Measurements from ENCODE around the gene FRMD4A. TPM values are rescaled to one million over a fixed set of nuclear protein-coding genes. Genes with fewer than 3 reads are reported as not detected.

FRMD4A gene
- 1 to 10 TPM; 4.4 to 7.1 (median 5.2) TPM for total RNA-seq

DNA sequence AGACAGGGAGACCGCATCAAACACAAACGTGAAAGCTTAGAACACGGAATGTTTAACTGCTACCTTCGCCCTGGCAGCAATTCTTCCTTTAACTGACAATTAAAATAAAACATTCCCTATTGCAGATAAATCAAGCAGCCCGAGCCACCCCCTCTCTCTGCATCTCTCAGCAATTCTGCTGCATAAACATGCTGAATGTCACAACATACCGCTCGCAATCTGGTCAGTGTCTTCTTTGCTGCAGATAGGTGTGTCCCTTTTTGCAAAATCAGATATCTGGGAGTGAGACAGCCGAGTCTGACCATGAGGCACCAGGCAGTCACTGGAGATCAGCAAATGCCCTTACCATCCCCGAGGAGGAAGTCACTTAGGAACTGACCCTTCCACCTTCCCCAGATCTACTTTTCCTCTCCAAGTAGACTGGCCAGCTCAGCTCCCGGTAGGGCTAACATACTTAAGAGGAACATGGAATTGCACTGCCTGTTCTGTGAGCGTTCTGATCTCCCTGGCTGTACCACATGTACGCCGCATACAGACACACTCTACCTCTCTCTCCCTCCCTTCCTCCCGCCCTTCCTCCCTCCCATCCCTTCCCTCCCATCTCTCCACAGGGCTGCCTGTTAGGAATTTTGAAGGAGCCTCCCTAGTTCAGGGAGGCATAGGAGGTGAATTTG is at the start of gene FRMD4A:
Gene FRMD4A, minus strand, starts transcription at position 537 of the 674 bp plus-strand sequence.
- ATAC-seq (no peak), DNase-seq (no peak)
- intact Hi-C loops (cut with DNase I; ENCODE audit: low total_unique reads) (no loop called here), in situ Hi-C loops (cut with MboI; ENCODE audit: low sequenced_read_pairs in 4 of 4) (no loop called here)
- H3K4me1 ChIP-seq, result no peaks in the 10 kb centered on the region
- H3K36me3 ChIP-seq, result no peaks in the 10 kb centered on the region
- H3K27me3 ChIP-seq, result peaks cover 0 to 3% (median 0%) of the 10 kb centered on the region in 3 donors
- no peaks in the 10 kb centered on the region for H3K9me3 ChIP-seq
- H3K27ac ChIP-seq, result no peak within 1 kb of the TSS
- TF ChIP-seq, protein P1, sequence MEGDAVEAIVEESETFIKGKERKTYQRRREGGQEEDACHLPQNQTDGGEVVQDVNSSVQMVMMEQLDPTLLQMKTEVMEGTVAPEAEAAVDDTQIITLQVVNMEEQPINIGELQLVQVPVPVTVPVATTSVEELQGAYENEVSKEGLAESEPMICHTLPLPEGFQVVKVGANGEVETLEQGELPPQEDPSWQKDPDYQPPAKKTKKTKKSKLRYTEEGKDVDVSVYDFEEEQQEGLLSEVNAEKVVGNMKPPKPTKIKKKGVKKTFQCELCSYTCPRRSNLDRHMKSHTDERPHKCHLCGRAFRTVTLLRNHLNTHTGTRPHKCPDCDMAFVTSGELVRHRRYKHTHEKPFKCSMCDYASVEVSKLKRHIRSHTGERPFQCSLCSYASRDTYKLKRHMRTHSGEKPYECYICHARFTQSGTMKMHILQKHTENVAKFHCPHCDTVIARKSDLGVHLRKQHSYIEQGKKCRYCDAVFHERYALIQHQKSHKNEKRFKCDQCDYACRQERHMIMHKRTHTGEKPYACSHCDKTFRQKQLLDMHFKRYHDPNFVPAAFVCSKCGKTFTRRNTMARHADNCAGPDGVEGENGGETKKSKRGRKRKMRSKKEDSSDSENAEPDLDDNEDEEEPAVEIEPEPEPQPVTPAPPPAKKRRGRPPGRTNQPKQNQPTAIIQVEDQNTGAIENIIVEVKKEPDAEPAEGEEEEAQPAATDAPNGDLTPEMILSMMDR (IDR thresholded peaks at IDR 0.05 in 4 of 5, conservative IDR thresholded peaks at IDR 0.05 in 1 of 5), result no peak
- TF ChIP-seq POLR2A (IDR thresholded peaks at IDR 0.05), result no peak
- H3K4me3 ChIP-seq, result no peak within 1 kb of the TSS

DNA sequence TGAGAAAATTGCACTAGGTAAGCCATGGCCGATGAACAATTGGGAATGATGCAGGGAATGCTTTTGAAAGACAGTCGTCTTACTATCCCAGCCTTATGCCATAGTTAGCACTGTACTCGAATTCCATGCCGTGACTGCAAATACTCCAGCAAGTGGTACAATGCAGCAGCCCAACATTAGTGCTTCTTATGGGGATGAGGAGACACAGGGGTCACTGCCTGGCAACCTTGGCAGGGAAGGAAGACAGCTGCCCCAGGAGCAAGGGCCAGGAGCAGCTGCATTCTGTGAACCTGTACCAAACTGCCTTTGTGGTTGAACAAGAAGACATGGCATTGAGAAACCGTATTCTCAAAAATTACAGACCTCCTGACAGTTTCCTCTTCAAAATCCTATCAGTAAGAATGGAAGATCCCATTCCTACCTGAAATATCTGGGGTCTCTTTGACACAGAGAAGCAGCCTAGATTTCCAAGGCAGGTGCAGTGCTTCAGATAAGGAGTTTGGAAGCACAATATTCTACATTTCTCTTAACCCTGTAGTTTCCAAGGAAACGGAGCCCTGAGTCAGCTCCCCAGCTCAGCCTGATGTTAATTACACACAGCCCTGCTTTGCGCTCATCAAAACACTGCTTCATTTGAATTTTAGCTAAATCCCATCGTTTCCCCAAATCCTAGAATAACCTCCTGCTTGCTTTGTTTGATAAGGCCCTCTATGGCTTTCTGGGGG is 49.0 kb upstream of the FRMD4A start:
- no peak overlapping the region for H3K4me3 ChIP-seq
- H3K4me1 ChIP-seq, result no peaks in the 10 kb centered on the region
- TF ChIP-seq POLR2A (IDR thresholded peaks at IDR 0.05), result no peak
- TF ChIP-seq, protein P1 (IDR thresholded peaks at IDR 0.05 in 4 of 5, conservative IDR thresholded peaks at IDR 0.05 in 1 of 5), result no peak
- no peak overlapping the region for H3K27ac ChIP-seq
- in situ Hi-C loops (cut with MboI; ENCODE audit: low sequenced_read_pairs in 4 of 4) (no loop called here), intact Hi-C loops (cut with DNase I; ENCODE audit: low total_unique reads) (no loop called here)
- no peaks in the 10 kb centered on the region for H3K36me3 ChIP-seq
- no peak for ATAC-seq
- no peak for DNase-seq
- H3K27me3 ChIP-seq, result peaks cover 0 to 3% (median 0%) of the 10 kb centered on the region in 3 donors
- H3K9me3 ChIP-seq, result no peaks in the 10 kb centered on the region

DNA sequence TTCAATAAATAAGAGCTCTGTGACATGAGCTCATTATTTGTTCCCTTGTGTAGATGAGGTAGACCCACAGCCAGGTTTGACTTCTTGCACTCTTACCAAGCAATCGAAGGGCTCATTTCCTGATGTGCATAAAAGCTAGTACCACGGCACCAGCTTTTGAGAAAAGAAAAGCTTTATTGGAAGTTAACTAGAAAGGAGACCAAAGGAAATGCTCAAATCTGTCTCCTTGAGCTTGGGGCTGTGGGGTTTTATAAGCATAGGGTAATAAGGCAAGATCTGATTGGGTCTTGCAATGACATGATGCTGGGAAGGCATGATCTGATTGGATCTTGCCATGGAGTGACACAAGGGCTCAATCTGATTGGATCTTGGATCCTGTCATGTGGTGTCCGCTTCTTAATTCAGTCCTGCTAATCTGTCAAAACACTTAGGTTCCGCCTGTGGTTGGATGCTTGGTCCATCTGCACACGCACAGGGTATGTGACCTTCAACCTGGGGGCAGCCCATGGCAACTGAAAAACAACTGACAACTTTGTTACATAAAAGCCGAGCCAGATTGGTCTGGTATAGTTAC is 47.8 kb upstream of the FRMD4A start:
- no peak for DNase-seq
- no peak for TF ChIP-seq POLR2A (IDR thresholded peaks at IDR 0.05)
- TF ChIP-seq, protein P1 (IDR thresholded peaks at IDR 0.05 in 4 of 5, conservative IDR thresholded peaks at IDR 0.05 in 1 of 5), result no peak
- no peaks in the 10 kb centered on the region for H3K9me3 ChIP-seq
- no peak for ATAC-seq
- H3K27me3 ChIP-seq, result no peaks in the 10 kb centered on the region
- H3K4me3 ChIP-seq, result no peak overlapping the region
- H3K4me1 ChIP-seq, result no peaks in the 10 kb centered on the region
- H3K36me3 ChIP-seq, result no peaks in the 10 kb centered on the region
- no peak overlapping the region for H3K27ac ChIP-seq
- in situ Hi-C loops (cut with MboI; ENCODE audit: low sequenced_read_pairs in 4 of 4), result no loop called here
- intact Hi-C loops (cut with DNase I; ENCODE audit: low total_unique reads), result no loop called here

DNA sequence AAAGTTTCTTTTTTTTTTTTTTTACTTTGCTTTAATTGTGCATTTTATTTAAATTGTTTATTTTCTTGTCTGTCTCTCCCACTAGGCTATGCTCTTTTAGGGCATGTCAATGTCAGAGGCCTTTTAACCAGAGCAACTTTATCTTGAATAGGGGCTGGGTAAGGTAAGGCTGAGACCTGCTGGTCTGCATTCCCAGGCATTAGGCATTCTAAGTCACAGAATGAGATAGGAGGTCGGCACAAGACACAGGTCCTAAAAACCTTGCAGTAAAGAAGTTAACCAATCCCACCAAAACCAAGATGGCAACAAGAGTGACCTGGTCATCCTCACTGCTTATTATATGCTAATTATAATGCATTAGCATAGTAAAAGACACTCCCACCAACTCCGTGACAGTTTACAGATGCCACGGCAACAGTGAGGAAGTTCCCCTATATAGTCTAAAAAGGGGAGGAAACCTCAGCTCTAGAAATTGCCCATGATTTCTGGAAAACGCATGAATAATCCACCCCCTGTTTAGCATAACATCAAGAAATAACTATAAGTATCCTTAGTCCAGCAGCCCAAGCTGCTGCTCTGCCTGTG is 47.0 kb upstream of the FRMD4A start:
- in situ Hi-C loops (cut with MboI; ENCODE audit: low sequenced_read_pairs in 4 of 4) (no loop called here), intact Hi-C loops (cut with DNase I; ENCODE audit: low total_unique reads) (no loop called here)
- Histone ChIP-seq H3K27ac (no peak overlapping the region), H3K4me3 (no peak overlapping the region), H3K4me1 (no peaks in the 10 kb centered on the region), H3K27me3 (no peaks in the 10 kb centered on the region), H3K9me3 (no peaks in the 10 kb centered on the region), H3K36me3 (no peaks in the 10 kb centered on the region)
- DNase-seq, result no peak
- ATAC-seq, result no peak
- no peak for TF ChIP-seq POLR2A (IDR thresholded peaks at IDR 0.05)
- TF ChIP-seq, protein P1 (IDR thresholded peaks at IDR 0.05 in 4 of 5, conservative IDR thresholded peaks at IDR 0.05 in 1 of 5), result no peak
